Measurements from ENCODE around the gene RNF157.
"Not testable (repeated sequence)": the region's sequence is repeated elsewhere in the genome, so short reads cannot be mapped to it uniquely, and the experiment has no call there.

The RNF157 gene

DNA sequence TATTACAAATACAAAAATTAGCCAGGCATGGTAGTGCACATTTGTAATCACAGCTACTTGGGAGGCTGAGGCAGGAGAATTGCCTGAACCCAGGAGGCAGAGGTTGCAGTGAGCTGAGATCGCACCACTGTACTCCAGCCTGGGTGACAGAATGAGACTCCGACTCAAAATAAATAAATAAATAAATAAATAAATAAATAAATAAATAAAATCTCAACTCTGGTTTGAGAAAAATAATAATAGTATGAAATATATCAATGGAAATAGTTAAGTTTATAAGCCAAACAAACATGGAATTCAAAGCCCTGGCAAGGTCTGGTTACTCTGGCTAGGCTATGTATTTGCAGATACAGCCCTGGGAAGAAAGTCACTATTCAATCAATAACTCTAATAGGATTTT lies 53.5 kb downstream of the RNF157 start:
- DNase-seq, result not testable (repeated sequence)

DNA sequence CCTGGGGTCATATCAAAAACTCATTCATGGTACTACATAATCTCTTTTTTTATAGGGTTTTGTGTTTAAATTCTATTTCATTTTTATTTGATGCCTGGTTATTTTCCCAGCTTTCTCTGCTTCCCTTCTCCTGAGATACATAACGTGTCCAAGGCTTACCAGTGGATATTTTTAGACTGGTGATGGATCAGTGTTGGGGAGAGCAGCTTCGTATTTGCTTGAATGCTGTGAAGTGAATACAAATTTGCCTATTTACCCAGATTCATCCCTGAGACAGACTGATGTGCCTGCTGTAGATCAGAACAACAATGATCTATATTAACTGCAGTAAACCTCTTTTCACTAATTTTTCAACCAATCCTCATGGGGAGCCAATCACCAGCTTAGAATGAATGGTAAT lies 56.0 kb downstream of the RNF157 start:
- DNase-seq, result no peak

DNA sequence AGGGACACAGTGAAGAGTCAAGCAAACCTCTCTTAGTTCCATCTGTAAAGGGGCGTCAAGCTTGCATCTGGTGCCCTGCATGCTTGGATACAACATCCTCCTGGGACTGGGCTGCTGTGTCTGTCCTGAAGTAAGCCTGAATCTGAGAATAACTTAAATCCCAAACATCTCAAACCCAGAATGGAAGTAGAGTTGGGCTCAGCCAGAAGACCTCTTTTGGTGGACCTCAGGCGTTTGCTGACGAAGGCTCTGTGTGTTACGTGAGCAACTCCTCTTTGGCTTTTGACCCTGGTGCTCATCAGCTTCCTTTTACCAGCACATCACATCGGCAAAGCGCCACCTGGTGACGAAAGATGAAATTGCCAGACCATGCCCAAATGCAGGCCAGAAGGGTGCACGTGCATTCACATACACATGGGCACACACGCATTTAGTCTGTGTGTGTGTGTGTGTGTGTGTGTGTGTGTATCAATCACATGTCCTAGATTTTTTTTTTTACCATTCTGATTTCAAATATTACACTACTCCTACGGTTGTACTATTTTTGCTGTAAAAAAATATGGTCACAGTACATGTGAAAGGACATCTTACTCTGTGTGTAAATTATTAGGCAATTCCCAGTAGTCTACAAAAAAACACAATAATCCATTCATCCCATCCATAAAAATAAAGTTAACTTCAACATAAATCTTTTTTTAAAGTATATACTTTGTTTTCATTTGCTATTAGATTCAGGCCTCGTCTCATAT lies 58.1 kb downstream of the RNF157 start:
- DNase-seq, result peak; percentile 91 to 95

DNA sequence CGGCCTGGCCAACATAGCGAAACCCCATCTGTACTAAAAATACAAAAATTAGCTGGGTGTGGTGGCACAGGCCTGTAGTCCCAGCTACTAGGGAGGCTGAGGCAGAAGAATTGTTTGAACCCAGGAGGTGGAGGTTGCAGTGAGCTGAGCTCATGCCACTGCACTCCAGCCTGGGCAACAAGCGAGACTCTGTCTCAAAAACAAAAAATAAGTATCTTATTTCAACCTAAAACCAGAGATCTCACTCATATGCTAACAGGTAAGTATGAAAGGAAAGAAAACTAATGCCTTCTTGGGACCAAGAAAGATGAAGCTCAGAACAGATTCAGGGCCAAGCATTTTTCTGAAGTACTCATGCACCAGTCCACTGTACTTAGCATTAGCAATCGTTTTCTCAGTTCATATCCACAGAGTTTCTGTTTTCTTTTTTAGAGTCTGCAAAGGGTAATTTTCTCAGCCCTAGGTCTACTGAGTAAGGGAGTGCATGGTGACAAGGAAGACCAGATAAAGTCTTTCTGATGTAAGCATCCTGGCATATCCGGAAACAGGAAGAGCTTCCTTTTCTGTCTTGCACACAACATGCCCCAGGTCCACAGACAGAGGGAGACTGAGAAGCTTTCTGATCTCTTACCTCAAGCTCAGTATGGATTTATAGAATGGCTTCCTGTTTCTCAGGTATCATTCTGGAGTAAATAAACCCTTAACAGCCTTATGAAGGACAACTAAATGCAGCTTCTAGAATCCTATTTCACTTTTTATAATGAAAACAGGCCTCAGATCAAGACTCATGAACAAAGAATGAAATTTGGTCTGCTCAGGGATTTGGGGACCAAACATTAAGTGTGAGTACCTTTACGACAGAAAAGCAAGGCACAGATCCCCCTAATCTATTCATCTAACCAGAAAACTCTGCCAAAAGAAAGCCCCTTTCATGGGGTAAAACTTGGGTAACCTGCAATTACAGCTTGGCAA lies 60.5 kb downstream of the RNF157 start:
- peak; percentile 9 to 12 for DNase-seq

DNA sequence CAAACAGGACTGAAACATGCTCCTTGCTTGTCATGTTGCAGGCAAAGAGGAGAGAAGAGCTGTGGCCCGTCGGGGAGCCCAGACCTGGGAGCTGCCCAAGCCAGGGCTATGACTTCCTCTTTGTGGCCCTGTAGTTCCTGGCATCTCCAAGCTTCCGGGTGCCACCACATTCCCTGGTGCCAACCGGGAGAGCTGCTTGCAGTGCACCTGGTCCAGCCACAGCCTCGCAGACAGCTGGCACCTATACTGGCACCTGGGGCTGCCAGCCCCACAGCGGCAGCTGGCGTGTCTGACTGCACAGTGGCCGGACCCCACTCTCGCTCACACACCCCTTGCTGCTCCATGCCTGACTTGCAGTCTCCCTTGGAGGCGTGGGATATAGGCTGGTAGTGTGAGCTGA lies 62.2 kb downstream of the RNF157 start:
- DNase-seq, result no peak

DNA sequence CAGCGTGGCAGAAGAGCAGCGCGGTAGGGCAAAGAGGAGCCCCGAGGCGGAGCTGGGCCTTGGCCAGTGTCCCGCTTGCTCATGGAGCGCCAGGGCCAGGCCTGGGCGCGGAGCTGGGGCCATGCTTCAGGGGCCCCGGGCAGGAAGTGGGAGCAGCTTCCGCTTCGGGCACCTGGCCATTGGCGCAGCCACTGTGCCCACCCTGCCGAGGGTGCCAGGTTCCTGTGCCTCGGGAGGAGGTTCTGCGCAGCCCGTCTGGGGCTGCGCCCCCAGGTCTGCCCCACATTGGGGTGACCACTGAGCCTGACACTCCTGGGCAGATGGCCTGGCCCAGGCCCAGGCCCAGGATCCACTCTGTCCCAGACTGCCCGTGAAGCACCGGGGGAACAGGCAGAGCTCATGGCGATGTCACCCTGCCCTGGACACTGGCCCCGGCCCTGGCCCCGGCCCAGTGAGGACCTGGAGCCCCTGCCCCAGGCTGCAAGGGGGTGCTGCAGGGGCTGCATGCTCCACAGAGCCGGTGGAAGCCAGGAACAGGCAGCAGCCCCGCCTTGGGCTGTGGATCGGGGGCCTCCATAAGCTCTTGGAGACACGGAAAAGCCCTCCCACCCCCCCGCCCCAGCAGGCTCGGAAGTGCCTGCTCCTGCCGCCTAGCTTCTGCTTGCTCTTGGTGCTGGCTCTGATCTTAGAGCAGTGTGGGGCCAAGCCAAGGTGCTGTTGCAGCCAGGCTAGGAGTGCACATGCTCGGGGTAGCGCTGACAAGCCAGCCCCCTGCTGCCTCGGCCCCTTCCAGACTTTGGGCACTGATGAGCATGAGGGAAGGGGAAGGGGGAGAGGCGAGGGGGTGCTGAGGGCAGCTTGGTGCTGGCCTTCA lies 63.4 kb downstream of the RNF157 start:
- no peak for DNase-seq

DNA sequence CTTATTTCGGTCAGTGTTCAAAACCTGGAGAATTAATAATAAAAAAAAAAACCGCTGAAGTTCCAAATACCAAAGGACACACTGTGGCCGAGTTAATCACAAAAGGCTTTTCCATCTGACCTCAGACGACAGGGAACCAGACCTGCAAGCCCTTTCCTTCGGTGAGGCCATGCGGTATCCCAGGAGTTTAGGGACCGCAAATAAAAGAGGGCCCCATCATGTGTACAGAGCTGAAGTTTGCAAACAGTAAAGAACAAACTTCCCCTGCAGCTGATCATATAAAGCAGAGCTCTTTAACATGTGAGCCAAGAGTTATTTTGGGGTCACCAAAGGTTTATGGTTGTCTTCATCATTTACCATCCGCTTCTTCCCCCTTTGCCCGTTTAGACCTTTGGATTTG lies 66.3 kb downstream of the RNF157 start:
- no peak for DNase-seq

DNA sequence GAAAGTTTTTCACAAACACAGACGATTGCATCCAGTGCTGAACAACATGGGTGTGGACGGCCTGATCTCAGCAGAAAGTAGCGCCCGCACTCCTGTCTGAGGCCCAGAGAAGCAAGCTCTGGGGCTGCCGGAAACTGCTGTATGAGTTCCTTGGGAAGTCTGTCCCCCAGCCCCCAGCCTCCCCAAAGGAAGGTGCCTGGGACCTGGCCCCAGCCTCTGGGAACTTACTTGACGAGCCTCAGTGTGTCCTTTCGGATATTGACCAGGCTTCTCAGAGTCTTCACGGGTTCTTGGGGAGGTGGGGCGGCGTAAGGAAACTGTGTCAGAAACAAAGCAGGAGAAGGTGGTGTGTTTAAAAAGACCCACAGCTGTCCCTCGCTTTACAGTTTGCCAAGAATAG lies 66.8 kb downstream of the RNF157 start:
- no peak for DNase-seq

DNA sequence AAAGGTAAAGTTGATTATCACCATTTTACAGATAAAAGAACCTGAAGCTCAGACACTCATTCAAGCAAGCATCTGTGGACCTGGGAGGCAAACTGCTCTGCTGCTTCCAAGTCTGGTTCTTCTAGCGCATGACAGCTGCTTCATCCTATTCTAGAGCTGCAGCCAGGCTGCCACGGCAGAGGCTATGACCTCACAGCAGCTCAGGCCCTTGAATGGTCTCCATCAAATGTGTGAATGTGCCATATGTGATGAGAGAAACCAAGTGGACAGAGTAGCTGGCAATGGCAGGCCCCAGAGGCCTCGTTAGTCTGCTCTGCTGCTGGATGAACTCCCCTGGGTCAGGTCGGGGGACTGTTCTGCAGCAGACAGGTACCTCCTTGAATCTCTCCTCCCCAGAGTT lies 68.6 kb downstream of the RNF157 start:
- DNase-seq, result no peak

DNA sequence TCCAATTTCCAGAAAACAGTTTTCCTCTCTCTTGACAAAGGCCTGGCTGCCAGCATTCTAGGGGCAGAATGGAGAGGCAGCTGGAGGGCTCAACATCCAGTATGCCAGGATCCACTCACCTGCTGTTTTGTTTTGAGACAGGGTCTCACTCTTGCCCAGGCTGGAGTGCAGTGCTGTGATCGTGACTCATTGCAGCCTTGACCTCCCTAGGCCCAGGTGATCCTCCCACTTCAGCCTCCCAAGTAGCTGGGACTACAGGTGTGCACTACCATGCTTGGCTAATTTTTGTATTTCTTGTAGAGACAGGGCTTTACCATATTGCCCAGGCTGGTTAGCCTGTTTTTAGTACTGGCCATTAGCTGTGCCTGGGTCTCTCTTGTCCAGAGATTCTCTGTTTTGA lies 70.2 kb downstream of the RNF157 start:
- no peak for DNase-seq

DNA sequence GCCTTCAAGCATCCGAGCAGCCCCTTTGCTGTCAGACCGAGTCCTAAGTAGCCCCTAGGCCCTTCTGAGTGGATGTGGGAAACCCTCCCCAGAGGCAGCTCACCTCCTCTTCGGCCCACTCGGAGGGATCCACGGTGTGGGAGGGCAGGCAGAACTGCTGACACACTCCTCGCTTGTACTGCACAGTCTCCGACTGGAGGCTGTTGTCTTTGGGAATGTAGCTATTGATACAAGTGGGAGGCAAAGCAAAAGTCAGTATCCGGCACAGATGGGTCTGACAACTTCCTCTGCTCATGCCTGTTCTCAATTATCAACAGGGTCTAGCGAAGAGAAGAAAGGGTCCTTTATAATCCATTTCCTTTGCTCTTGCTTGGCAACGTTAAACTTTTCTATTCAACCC lies 73.4 kb downstream of the RNF157 start:
- no peak for DNase-seq

DNA sequence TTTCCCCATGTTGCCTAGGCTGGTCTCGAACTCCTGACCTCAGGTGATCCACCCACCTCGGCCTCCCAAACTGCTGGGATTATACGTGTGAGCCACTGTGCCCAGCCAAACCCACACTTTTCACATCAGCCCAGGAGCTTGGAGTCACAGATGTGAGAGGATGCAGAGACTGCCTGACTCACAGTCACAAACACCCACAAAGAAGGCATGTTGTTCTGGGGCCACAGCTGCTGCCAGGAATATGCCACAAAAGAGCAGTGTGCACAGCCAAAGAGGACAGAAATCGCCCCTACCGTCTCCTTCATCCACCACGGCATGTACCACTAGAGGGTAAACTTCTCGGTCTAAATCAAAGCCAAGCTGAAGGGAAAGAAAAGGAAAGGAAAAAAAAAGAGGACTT lies 74.1 kb downstream of the RNF157 start:
- peak in 1 of 2 donors; percentile 20 for DNase-seq

DNA sequence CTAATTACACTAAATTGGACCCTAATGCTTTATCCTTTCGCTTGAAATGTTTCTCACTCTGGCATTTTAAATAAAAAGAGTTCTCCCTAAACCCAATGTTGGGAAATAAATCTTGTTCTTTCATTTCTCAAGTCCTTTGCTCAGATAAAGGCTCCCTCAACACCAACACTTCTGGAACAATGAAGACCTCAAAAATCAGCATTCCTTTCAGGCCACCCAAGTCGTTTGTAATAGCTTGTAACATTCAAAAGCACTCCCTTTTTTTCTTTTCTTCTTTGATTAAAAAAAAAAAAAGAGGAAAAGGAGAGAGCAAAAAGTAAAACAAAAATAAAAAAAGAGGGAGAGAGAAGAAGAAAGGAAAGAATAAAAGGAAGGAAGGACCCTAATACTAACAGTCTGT lies 76.0 kb downstream of the RNF157 start:
- no peak for DNase-seq

DNA sequence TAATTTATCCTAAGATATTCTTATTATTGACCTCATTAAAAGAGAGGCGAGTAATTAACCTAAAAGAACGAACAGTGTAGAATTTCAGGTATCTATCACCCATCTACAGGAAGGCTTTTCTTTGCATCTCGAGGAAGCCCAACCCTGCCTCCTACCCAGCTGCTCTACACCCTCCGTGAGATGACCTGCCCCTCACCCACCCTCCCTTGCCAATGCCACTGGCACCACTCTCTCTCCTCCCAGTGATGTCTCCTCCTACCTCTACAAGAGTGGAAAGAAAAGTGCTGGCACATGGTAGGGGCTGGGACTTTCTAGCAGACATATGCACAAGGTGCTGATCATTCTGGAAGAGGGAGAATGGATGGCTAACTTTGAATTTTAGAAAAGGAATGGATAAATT lies 76.4 kb downstream of the RNF157 start:
- DNase-seq, result no peak

DNA sequence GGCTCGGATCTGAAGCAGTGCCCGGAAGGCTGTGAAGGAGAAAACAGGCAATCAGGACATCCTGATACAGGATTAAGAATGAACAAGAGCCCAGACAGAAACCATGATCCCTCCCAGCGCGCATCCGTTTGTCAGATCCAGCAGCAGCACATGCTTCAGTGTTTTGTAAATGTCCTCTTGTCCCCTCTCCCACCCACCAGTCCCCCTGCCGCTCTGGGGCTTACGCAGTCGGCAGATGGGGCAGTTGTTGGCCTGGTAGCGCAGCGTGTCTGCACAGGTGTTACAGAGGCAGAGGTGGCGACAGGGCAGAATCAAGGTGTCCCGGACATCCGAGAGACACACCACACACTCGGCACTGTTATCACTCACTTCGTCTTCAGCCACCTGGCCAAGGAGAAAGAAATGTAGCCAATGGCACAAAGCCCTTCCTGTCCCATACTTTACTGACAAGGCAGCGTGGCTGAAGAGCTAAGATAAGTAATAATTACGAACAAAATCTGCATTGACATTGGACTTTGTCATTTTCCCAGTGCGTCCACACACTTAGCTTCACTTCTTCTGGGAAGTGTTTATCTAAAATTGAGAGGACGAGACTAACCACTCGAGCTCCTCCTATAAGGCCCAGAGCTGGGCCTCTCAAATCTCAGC lies 78.5 kb downstream of the RNF157 start:
- no peak for DNase-seq

DNA sequence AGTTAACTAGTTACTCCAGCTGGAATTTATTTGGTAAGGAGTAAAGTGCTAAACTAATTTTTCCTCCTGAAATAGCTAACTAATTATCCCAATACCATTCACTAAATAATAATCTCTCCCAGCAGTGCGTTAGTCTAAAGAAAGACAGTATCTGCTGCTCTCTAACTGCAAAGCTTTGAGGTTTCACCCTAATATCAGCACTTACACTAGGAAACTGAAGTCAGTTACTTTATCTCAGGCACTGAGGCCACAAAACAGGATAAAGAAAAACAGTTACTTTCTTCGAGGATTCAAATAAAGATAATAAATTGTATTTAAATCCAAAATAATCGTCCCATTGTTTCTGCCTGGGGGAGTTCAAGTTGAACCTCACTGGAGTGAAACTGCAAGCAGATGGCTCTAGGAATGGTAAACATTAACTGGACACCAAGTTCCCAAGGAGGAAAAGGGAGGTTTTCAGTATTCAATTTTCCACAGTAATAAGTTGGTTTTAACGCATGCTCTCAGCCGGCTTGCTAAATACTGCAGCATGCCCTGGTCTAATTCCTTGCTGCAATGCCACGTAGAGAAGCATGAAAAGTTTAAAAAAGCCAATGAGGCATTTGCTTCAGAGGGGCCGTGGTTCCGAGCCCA lies 79.3 kb downstream of the RNF157 start:
- DNase-seq, result no peak

DNA sequence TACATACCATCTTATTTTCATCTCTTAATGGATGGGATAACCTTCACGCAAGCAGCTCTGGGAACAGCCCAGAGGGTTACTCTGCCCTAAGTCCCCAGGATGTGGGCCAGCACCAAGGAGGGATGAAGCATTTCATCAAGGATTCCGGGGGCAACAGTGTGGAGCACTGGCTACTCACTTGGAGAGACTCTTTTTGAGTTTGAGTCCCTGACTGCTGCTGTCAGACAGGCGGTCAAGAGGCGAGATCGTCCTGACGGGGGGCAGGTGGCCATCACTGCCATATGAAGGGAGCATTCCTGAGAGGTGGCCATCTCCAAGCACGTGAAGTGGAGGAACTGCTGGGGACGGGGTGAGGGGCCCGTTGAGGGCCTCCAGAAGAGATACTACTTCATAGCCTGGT lies 81.1 kb downstream of the RNF157 start:
- DNase-seq, result no peak

DNA sequence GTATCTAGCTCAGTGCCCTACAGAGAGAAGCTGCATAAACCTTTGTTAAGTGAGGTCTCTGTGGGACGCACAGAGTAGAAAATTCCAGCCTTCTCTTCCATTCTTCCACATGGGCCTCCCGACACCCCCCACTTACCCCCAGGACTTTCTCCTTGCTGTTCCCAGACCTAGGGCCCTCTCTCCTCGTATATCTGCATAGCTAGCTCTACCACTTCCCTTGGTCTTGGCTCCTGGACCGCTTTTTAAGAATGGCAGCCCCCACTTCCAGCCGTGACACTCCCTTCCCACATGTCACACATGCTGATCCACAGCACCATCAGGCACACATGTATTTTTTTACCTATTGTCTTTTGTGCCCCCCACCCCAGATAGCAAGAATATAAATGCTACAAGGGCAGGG lies 82.5 kb downstream of the RNF157 start:
- no peak for DNase-seq

DNA sequence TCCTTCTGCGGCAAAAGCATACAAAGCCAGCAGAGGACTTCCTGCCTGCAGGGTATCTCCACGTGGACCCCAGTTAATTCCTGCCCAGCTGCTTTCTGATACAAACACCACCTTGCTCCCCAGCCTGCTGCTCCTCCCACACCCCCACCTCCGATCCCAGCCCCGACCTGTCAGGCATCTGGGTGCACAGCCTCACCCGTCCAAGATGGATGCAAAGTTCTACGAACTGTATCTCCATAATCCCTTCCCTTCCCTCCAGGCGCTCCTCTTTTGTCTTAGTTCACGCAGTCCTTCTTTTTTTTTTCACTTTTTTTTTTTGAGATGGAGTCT lies 83.7 kb downstream of the RNF157 start:
- DNase-seq, result no peak

DNA sequence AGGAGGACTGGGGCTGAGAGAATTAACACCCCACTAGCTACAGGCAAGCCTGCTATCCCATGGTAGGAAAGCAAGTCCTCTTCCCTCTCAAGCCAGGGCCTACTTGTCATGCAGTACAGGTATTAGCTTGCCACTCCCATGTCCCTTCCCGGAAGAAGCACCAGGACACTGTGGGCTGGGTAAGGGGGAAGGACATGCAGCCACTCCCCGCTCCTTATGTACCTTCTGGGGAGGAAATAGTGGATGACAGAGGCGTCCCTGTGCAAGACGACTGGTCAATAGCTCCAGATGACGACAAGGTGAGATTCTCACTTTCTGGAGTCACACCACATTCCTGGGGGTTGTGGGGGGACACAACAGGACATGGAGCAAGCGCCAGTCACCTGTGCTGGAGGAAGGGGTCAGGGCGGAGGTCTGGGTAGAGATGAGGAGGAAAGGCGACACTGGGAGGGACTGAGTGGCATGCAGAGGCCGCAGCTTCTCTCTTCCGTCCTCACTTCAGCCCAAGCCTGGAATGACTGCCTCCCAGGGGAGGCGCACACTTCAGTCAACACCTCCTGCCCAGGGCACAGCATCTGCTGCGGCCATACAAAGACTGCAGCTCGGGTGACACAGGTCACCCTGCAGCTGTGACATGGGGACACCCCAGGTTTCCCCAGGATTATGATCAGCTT lies 84.2 kb downstream of the RNF157 start:
- DNase-seq, result no peak
